Natural killer cell treated with Interleukin-12 subunit alpha and Interleukin-12 subunit beta and Interleukin-15 and Interleukin-18, amount 100 ng/mL, for 72 hours (primary cell): Measurements from ENCODE around the gene CCDC40. TPM values are rescaled to one million over a fixed set of nuclear protein-coding genes. Genes with fewer than 3 reads are reported as not detected.

ENCODE experiments used
- ATAC-seq, 2 donors: fragments of 150-1000 bp; cut with Tn5 transposase in 1 of 2; sonication (Bioruptor Pico), chemical (Tn5 transposase) in 1 of 2; 2 replicates each; pipeline ENCODE4 v1.10.0; 2021
- DNase-seq: peaks from one replicate; pipeline ENCODE4 v3.0.0; 2022; ENCODE audit warnings: low spot score
- H3K27ac Mint-ChIP-seq, 2 donors: 1 replicate in 1 of 2; 2 replicates in 1 of 2; pipeline ENCODE4 v1.8.0; 2022; ENCODE audit warnings: mixed read lengths in 2 of 2, mild to moderate bottlenecking in 1 of 2, moderate library complexity in 1 of 2
- H3K27me3 Mint-ChIP-seq, 2 donors: 1 replicate in 1 of 2; 2 replicates in 1 of 2; pipeline ENCODE4 v1.8.0; 2022; ENCODE audit warnings: mixed read lengths in 2 of 2
- H3K36me3 Mint-ChIP-seq: one replicate; pipeline ENCODE4 v1.8.0; 2022; ENCODE audit warnings: mixed read lengths
- H3K4me1 Mint-ChIP-seq, 2 donors: 1 replicate in 1 of 2; 2 replicates in 1 of 2; pipeline ENCODE4 v1.8.0; 2022; ENCODE audit warnings: low read depth in 2 of 2, mixed read lengths in 2 of 2, mild to moderate bottlenecking in 1 of 2
- H3K4me3 Mint-ChIP-seq: one replicate; pipeline ENCODE4 v1.8.0; 2022; ENCODE audit warnings: mixed read lengths
- H3K9me3 Mint-ChIP-seq: 2 replicates; pipeline ENCODE4 v1.8.0; 2022; ENCODE audit warnings: mixed read lengths
- total RNA-seq, 2 donors: library from RNA; stranded (reverse); gene quantifications; one replicate each; pipeline ENCODE4 v1.2.3, GENCODE V29; 2022

CCDC40 gene
- total RNA-seq, 2 donors from 2014 or later: 0.56 TPM; not detected in 1

DNA sequence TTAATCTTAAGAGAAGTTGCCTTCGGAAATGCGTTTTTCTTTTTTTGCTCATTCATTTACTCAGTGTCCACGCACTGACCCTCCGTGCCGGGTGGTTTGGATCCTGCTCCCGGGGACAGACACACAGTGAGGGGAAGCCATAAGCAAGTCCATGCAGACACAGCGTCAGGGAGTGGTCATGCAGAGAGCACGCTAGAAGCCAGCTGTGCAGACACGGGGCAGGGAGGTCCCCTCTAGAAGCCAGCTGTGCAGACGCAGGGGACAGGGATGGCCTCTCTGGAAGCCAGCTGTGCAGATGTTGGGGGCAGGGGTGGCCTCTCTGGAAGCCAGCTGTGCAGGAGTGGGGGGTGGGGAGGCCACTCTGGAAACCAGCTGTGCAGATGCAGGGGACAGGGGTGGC is 69.7 kb downstream of the CCDC40 start:
- no peaks in the 10 kb centered on the region for H3K9me3 Mint-ChIP-seq
- no peaks in the 10 kb centered on the region for H3K36me3 Mint-ChIP-seq
- no peak overlapping the region for H3K4me3 Mint-ChIP-seq
- no peak for ATAC-seq
- no peak for DNase-seq
- no peak overlapping the region for H3K27ac Mint-ChIP-seq
- H3K27me3 Mint-ChIP-seq: no peaks in the 10 kb centered on the region
- peaks cover 0 to 13% of the 10 kb centered on the region in 2 donors for H3K4me1 Mint-ChIP-seq

DNA sequence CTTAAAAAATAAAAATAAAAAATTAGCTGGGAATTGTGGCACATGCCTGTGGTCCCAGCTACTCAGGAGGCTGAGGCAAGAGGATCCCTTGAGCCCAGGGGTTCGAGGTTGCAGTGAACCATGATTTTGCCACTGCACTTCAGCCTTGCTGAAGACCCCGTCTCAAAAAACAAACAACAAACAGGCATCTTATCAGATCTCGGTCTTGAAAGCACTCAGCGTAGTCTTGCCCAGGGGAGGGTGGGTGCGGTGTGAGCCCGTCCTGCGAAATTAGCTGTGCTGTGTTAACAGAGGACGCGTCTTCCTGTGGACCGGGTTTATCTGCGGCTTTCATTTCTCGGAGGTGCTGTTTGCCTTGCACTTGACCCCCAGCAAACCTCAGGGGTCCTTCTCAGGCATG is 70.3 kb downstream of the CCDC40 start:
- no peak overlapping the region for H3K4me3 Mint-ChIP-seq
- DNase-seq (no peak), ATAC-seq (no peak)
- no peaks in the 10 kb centered on the region for H3K27me3 Mint-ChIP-seq
- no peaks in the 10 kb centered on the region for H3K36me3 Mint-ChIP-seq
- no peak overlapping the region for H3K27ac Mint-ChIP-seq
- H3K4me1 Mint-ChIP-seq: peaks cover 0 to 13% of the 10 kb centered on the region in 2 donors
- H3K9me3 Mint-ChIP-seq: no peaks in the 10 kb centered on the region

DNA sequence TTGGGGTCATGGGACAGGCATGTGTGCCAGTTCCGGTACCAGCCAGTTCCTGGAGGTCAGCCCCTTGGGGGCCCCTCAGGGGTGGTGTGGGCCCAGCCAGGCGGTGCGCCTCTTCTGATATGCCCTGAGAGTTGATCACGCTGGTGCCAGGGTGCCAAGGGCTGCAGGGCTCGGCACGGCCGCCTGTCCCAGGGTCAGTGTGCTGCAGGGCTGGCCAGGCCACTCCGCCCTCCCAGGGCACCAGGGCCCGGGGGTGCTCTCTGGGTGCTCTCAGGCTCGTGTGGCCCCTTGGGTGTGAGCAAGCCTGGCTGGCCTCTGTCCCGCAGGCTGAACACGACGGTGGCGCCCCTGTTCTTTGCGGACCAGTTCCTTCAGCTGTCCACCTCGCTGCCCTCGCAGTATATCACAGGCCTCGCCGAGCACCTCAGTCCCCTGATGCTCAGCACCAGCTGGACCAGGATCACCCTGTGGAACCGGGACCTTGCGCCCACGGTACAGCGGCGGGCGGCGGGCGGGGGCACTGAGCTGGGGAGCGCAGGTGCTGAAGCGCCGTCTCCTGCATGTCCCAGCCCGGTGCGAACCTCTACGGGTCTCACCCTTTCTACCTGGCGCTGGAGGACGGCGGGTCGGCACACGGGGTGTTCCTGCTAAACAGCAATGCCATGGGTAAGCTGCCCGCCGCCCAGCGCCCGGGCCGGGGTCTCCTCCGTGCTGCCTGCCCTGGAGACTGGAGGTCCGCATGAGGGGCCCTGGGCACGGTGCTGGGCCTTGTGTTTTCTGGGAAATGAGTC is 71.0 kb downstream of the CCDC40 start:
- ATAC-seq (no peak), DNase-seq (no peak)
- no peaks in the 10 kb centered on the region for H3K36me3 Mint-ChIP-seq
- H3K9me3 Mint-ChIP-seq: no peaks in the 10 kb centered on the region
- H3K4me3 Mint-ChIP-seq: no peak overlapping the region
- H3K27ac Mint-ChIP-seq: no peak overlapping the region
- no peaks in the 10 kb centered on the region for H3K27me3 Mint-ChIP-seq
- H3K4me1 Mint-ChIP-seq: peaks cover 0 to 7% of the 10 kb centered on the region in 2 donors

DNA sequence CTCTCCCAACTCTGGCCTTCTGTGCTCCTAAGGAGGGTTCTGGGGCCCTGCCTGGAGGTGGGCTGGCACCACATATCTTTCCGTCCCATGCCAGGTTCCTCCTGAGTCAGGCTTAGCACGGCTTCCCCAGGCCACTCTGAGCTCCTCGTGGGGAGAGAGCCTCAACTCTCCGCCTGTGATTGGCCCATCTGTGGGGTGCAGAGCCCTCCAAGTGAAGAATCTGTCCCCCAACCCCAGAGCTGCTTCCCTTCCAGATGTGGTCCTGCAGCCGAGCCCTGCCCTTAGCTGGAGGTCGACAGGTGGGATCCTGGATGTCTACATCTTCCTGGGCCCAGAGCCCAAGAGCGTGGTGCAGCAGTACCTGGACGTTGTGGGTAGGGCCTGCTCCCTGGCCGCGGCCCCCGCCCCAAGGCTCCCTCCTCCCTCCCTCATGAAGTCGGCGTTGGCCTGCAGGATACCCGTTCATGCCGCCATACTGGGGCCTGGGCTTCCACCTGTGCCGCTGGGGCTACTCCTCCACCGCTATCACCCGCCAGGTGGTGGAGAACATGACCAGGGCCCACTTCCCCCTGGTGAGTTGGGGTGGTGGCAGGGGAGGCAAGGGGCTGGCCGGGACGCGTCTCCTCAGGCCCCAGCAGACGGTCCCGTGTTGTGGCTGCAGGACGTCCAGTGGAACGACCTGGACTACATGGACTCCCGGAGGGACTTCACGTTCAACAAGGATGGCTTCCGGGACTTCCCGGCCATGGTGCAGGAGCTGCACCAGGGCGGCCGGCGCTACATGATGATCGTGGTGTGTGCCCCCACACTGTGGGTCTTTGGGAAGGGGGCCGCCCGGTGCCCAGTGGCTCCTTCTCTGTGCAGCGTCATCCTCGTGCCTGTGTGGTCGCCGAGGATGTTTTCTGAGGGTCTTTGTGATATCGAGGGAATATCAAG is 71.9 kb downstream of the CCDC40 start:
- Mint-ChIP-seq H3K27ac (no peak overlapping the region), H3K9me3 (no peaks in the 10 kb centered on the region), H3K4me3 (no peak overlapping the region), H3K36me3 (no peaks in the 10 kb centered on the region), H3K27me3 (no peaks in the 10 kb centered on the region), H3K4me1 (peaks cover 0 to 2% of the 10 kb centered on the region in 2 donors)
- ATAC-seq (no peak), DNase-seq (no peak)

DNA sequence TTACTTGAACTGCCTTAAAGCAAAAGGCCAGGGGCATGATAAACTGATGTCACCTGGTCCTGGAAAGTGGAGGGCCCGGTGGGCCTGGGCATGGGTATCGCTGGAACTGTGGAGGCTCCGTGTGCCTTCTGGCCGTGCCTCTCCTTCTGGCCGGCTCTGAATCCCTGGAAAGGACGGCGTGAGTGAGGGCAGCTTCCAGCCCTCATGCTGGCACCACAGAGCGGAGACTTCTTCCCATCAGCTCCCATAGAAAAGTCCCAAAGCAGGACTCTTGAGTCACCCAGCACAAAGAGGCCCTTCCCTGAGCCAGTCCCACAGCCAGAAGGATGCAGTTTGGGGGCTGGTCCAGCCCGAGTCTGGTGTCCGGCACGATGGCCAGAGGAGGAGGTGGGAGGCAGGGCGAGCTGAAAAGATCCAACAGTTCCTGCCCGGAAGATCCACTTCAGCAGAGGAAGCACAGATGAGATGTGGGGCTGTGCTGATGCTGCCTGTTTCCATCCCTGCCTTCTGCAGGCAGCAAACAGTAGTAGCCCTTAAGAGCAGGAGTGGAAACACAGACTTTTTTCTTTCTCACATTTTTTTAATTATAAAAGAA is 72.7 kb downstream of the CCDC40 start:
- Mint-ChIP-seq H3K4me1 (no peaks in the 10 kb centered on the region), H3K27ac (no peak overlapping the region), H3K27me3 (no peaks in the 10 kb centered on the region), H3K36me3 (no peaks in the 10 kb centered on the region), H3K9me3 (no peaks in the 10 kb centered on the region), H3K4me3 (no peak overlapping the region)
- no peak for DNase-seq
- ATAC-seq: no peak

DNA sequence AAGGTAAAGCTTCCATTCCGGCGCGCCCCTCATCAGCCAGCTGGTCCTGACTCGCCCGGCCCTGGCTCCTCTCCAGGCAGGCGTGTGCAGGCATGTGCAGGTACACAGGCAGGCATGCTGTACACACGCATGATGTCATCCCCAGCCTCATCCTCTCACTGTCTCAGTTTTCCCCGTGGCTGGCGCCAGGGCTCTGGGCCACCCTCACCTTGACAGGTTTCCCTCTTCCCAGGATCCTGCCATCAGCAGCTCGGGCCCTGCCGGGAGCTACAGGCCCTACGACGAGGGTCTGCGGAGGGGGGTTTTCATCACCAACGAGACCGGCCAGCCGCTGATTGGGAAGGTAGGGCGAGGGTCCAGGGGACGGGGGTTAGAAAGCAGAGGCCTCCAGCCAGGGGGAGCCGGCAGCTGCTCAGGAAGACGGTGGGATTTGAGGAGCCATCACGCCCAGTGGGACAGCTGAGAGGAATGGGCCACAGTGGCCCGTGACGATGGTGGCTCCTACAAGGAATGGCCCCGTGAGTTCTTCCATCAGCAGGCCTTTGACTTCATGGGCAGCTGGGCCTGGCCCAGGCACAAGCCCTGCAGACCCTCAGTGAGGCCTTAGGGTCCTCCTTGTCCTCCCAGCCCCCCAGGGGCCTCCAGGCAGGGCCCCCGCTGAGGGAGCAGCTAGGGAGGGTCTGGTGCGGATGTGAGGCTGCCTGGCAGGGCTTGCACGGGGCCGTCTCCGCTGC is 73.4 kb downstream of the CCDC40 start:
- no peak for ATAC-seq
- no peaks in the 10 kb centered on the region for H3K9me3 Mint-ChIP-seq
- H3K27ac Mint-ChIP-seq: no peak overlapping the region
- no peak overlapping the region for H3K4me3 Mint-ChIP-seq
- DNase-seq: no peak
- H3K4me1 Mint-ChIP-seq: no peaks in the 10 kb centered on the region
- no peaks in the 10 kb centered on the region for H3K27me3 Mint-ChIP-seq
- H3K36me3 Mint-ChIP-seq: no peaks in the 10 kb centered on the region

DNA sequence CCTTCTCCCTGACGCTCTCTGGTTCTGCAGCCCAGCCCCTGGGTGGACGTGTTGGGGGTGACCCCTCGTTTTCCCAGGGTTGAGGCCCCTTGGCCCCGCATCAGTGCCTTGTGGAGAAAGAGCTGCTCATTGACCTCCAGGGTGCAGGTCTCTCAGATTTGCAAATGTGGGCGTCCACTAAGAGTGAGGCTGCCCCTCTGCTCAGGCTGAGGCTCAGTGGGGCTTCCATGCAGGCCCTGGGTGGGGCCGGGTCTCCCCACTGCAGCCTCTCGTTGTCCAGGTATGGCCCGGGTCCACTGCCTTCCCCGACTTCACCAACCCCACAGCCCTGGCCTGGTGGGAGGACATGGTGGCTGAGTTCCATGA is 74.0 kb downstream of the CCDC40 start:
- no peak for ATAC-seq
- H3K9me3 Mint-ChIP-seq: no peaks in the 10 kb centered on the region
- no peak overlapping the region for H3K27ac Mint-ChIP-seq
- no peaks in the 10 kb centered on the region for H3K4me1 Mint-ChIP-seq
- DNase-seq: no peak
- no peaks in the 10 kb centered on the region for H3K27me3 Mint-ChIP-seq
- no peaks in the 10 kb centered on the region for H3K36me3 Mint-ChIP-seq
- no peak overlapping the region for H3K4me3 Mint-ChIP-seq

DNA sequence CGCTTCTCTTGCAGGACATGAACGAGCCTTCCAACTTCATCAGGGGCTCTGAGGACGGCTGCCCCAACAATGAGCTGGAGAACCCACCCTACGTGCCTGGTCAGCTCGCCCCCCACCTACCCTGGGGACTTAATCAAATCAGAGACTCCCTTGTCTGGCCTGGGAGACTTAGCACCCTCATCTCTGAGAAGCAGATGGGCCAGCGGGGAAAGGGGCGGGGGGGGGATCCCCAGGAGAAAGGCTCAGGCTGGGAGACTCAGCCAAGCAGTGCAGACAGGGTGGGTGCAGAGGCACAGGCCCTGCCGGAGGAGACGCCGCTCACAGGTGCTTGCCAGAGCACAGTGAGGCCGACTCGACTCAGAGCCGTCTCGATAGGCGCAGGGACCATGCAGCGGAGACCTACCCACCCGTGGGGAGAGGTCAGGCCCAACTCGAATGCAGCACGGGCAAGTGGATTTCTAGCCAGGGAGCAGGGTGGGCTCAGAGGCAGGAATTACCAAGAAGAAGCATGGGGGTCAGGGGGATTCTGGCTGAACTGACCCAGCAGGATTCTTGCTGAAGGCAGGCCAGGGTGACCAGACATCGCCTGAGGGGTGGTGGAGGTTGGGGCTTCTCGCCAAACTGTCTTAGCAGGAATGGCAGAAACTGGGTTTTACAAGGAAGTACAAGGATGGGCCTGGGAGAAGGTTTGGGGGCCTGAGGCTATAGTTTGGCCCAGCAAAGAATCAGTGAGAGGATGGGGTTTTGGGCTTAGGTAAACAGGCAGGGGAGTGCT is 74.7 kb downstream of the CCDC40 start:
- H3K4me1 Mint-ChIP-seq: no peaks in the 10 kb centered on the region
- no peak for DNase-seq
- ATAC-seq: no peak
- H3K9me3 Mint-ChIP-seq: no peaks in the 10 kb centered on the region
- H3K27ac Mint-ChIP-seq: no peak overlapping the region
- no peaks in the 10 kb centered on the region for H3K36me3 Mint-ChIP-seq
- no peak overlapping the region for H3K4me3 Mint-ChIP-seq
- H3K27me3 Mint-ChIP-seq: no peaks in the 10 kb centered on the region

DNA sequence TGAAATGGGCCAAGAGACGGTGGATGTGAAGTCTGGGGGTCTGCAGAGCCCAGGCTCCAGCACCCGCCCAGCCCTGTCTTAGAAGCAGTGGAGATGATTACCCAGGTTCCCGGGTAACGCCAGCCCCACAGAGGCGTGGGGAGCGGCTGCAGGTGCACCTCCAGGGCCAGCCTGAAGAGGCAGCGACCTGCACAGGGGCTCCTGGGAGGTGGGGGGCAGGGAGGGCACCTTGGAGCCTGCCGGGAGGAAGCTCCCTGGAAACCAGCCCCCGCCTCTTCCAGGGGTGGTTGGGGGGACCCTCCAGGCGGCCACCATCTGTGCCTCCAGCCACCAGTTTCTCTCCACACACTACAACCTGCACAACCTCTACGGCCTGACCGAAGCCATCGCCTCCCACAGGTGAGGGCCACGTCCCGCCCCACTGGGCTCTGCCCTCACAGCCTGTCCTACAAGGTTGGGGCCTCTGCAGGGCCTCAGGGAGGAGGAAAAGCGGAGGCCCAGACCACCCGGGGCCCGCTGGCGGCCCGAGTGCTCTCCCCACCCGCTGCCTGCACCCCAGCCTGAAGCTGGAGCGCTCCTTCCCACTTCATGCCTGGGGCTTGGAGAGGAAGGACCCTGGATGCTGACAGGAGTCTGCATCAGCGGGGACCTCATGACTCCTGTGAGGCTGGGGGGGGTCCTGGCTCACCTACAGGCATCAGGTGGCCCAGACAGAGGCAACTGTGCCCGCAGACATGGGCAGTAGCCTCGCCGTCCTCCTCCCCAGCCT is 75.4 kb downstream of the CCDC40 start:
- Mint-ChIP-seq H3K4me1 (no peaks in the 10 kb centered on the region), H3K4me3 (no peak overlapping the region), H3K27me3 (no peaks in the 10 kb centered on the region), H3K36me3 (no peaks in the 10 kb centered on the region), H3K9me3 (no peaks in the 10 kb centered on the region), H3K27ac (no peak overlapping the region)
- DNase-seq (no peak), ATAC-seq (no peak)

DNA sequence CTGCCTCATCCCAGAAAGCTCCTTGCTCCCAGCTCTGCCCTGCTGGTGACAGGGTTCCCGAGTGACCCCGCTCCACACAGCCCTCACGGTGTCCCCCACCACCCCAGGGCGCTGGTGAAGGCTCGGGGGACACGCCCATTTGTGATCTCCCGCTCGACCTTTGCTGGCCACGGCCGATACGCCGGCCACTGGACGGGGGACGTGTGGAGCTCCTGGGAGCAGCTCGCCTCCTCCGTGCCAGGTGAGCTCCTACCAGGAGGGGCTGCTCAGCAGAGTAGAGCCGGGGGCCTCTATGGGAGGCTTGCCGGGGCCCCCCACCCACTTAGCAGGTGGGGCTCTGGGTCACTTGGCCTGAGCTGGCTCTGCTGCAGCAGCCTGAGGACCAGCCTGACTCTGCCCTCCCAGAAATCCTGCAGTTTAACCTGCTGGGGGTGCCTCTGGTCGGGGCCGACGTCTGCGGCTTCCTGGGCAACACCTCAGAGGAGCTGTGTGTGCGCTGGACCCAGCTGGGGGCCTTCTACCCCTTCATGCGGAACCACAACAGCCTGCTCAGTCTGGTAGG is 76.1 kb downstream of the CCDC40 start:
- Mint-ChIP-seq H3K4me3 (no peak overlapping the region), H3K4me1 (no peaks in the 10 kb centered on the region), H3K27me3 (no peaks in the 10 kb centered on the region), H3K36me3 (no peaks in the 10 kb centered on the region), H3K27ac (no peak overlapping the region), H3K9me3 (no peaks in the 10 kb centered on the region)
- no peak for ATAC-seq
- DNase-seq: no peak

DNA sequence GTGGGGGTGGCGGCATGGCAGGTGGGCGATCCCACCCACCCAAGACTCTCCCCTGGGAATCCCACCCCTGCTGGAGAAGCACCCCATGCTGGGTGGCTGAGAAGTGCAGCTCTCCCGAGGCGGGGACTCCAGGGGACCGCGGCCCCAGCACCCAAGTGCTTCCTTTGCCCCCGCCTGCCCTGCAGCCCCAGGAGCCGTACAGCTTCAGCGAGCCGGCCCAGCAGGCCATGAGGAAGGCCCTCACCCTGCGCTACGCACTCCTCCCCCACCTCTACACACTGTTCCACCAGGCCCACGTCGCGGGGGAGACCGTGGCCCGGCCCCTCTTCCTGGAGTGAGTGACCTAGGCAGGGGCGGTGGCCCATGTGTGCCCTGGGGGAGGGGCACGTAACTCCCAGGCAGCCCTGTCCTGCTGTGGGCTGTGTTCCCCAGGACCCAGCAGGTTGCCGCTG is 76.6 kb downstream of the CCDC40 start:
- Mint-ChIP-seq H3K27me3 (no peaks in the 10 kb centered on the region), H3K4me3 (no peak overlapping the region), H3K4me1 (no peaks in the 10 kb centered on the region), H3K36me3 (no peaks in the 10 kb centered on the region), H3K9me3 (no peaks in the 10 kb centered on the region), H3K27ac (no peak overlapping the region)
- peak in 1 of 2 donors; percentile 19 for ATAC-seq
- no peak for DNase-seq

DNA sequence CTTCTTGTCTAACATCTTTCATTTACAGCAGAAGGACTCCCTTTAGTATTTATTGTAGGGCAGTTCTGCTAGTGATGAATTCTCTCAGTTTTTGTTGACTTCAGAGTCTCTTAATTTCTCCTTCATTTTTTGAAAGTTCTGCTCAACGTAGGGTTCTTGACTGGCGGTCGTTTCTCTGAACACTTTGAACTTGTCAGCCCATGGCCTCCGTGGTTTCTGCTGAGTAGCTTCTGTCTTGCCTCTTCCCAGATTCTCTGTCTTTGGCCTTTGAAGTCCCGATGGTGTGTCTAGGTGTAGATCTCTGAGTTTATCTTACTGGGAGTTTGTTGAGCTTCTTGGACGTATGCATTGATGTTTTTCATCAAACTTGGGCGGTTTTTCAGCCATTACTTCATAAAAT is 78.3 kb downstream of the CCDC40 start:
- H3K4me1 Mint-ChIP-seq: no peaks in the 10 kb centered on the region
- no peak overlapping the region for H3K4me3 Mint-ChIP-seq
- DNase-seq (no peak), ATAC-seq (no peak)
- no peak overlapping the region for H3K27ac Mint-ChIP-seq
- no peaks in the 10 kb centered on the region for H3K27me3 Mint-ChIP-seq
- H3K36me3 Mint-ChIP-seq: no peaks in the 10 kb centered on the region
- H3K9me3 Mint-ChIP-seq: no peaks in the 10 kb centered on the region
